WTC11 (cell line): ENCODE results near the gene EXOC3L2. TPM values are rescaled to one million over a fixed set of nuclear protein-coding genes. Genes with fewer than 3 reads are reported as not detected.
A peak's percentile ranks its signal among the peaks of the same experiment; 100 is the strongest.

Source experiments
- ATAC-seq: fragments of 200-7000 bp; cut with Tn5 transposase; 2 replicates; pipeline ENCODE4 v1.10.0; 2021; ENCODE audit warnings: mild to moderate bottlenecking, moderate library complexity
- CTCF ChIA-PET: fragments of 300-600 bp; sonication (Branson Sonifier 250); formaldehyde crosslinking; loops from one replicate; lab custom pipeline; 2021; ENCODE audit warnings: antibody characterized with exemption; lab: Charles Lee
- POLR2A ChIA-PET: fragments of 350-600 bp; sonication (Branson Sonifier 250); formaldehyde crosslinking; loops from one replicate; lab custom pipeline; 2021; ENCODE audit warnings: antibody characterized with exemption; lab: Charles Lee
- DNase-seq: peaks from one replicate; pipeline ENCODE4 v3.0.0; 2021; ENCODE audit warnings: low spot score
- H3K27ac Mint-ChIP-seq: 2 replicates; pipeline ENCODE4 v1.8.0; 2021; ENCODE audit warnings: mixed read lengths
- H3K27me3 Mint-ChIP-seq: 2 replicates; pipeline ENCODE4 v1.8.0; 2021; ENCODE audit warnings: low read depth, mild to moderate bottlenecking, moderate library complexity, mixed read lengths
- H3K36me3 Mint-ChIP-seq: 2 replicates; pipeline ENCODE4 v1.8.0; 2021; ENCODE audit warnings: mixed read lengths
- H3K4me1 Mint-ChIP-seq: 2 replicates; pipeline ENCODE4 v1.8.0; 2022; ENCODE audit warnings: mixed read lengths
- H3K4me3 Mint-ChIP-seq: 2 replicates; pipeline ENCODE4 v1.8.0; 2021; ENCODE audit warnings: mild to moderate bottlenecking, moderate library complexity, mixed read lengths
- H3K9me3 Mint-ChIP-seq: 2 replicates; pipeline ENCODE4 v1.8.0; 2021; ENCODE audit warnings: mixed read lengths
- ESRRA ChIP-seq: sonication (generic); formaldehyde crosslinking; IDR thresholded peaks from 2 replicates; pipeline ENCODE4 v1.8.1; 2022; ENCODE audit warnings: mild to moderate bottlenecking, missing genetic modification reagents, borderline replicate concordance
- FOXP1 ChIP-seq: sonication (generic); formaldehyde crosslinking; IDR thresholded peaks from 2 replicates; pipeline ENCODE4 v1.8.0; 2022; ENCODE audit warnings: missing genetic modification reagents, mild to moderate bottlenecking, moderate library complexity, borderline replicate concordance
- JUN ChIP-seq: sonication (generic); formaldehyde crosslinking; IDR thresholded peaks from 2 replicates; pipeline ENCODE4 v1.8.0; 2023; ENCODE audit warnings: mild to moderate bottlenecking, missing genetic modification reagents
- KAT7 ChIP-seq: sonication (generic); formaldehyde crosslinking; IDR thresholded peaks from 2 replicates; pipeline ENCODE4 v1.8.1; 2023; ENCODE audit warnings: missing genetic modification reagents, mild to moderate bottlenecking, borderline replicate concordance
- MAX ChIP-seq: sonication (generic); formaldehyde crosslinking; IDR thresholded peaks from 2 replicates; pipeline ENCODE4 v1.8.0; 2022; ENCODE audit warnings: mild to moderate bottlenecking, missing genetic modification reagents
- PRRX2 ChIP-seq: fragments of 250-450 bp; sonication (Bioruptor Pico); IDR thresholded peaks from 2 replicates; pipeline ENCODE4 v1.8.0; 2021; ENCODE audit warnings: mild to moderate bottlenecking
- RORB ChIP-seq: fragments of 250-450 bp; sonication (Bioruptor Pico); IDR thresholded peaks from 2 replicates; pipeline ENCODE4 v1.9.0; 2021; ENCODE audit warnings: mild to moderate bottlenecking
- SOX15 ChIP-seq: fragments of 250-450 bp; sonication (Bioruptor Pico); IDR thresholded peaks from 2 replicates; pipeline ENCODE4 v1.9.0; 2021; ENCODE audit warnings: mild to moderate bottlenecking
- ZNF138 ChIP-seq: sonication (generic); formaldehyde crosslinking; conservative IDR thresholded peaks from 2 replicates; pipeline ENCODE4 v1.8.1; 2022; ENCODE audit warnings: mild to moderate bottlenecking, moderate library complexity, missing genetic modification reagents
- ZNF219 ChIP-seq: sonication (generic); formaldehyde crosslinking; IDR thresholded peaks from 2 replicates; pipeline ENCODE4 v1.8.0; 2023; ENCODE audit warnings: missing genetic modification reagents, mild to moderate bottlenecking, borderline replicate concordance
- ZNF416 ChIP-seq: fragments of 250-450 bp; sonication (Bioruptor Pico); IDR thresholded peaks from 2 replicates; pipeline ENCODE4 v1.9.0; 2021; ENCODE audit warnings: mild to moderate bottlenecking, inconsistent platforms
- ZNF423 ChIP-seq: fragments of 250-450 bp; sonication (Bioruptor Pico); IDR thresholded peaks from 2 replicates; pipeline ENCODE4 v2.1.2; 2022; ENCODE audit warnings: mild to moderate bottlenecking, moderate library complexity
- ZNF532 ChIP-seq: fragments of 250-450 bp; sonication (Bioruptor Pico); IDR thresholded peaks from 2 replicates; pipeline ENCODE4 v1.9.0; 2021; ENCODE audit warnings: mild to moderate bottlenecking, borderline replicate concordance
- total RNA-seq: library from RNA; stranded (reverse); gene quantifications from 3 replicates; pipeline ENCODE4 v1.2.3, GENCODE V29; 2021

Gene EXOC3L2
- total RNA-seq, 1 experiment from 2014 or later = 2.7 TPM

GRCh38 chr19:45217193-45217956 lies 27.8 kb downstream of the EXOC3L2 start:
- Mint-ChIP-seq H3K27ac (no peak overlapping the region), H3K9me3 (no peaks in the 10 kb centered on the region)
- no peak for ATAC-seq
- no peak for TF ChIP-seq ZNF219 (CRISPR knock-in tag)
- peak; percentile 41; the same call in 1 of the 2 replicates for TF ChIP-seq MAX (CRISPR knock-in tag)
- TF ChIP-seq, all 79 proteins: peak for 1
- Mint-ChIP-seq H3K27me3 (peaks cover 69% of the 10 kb centered on the region), H3K36me3 (no peaks in the 10 kb centered on the region), H3K4me1 (peaks cover 17% of the 10 kb centered on the region), H3K4me3 (peak overlapping the region; percentile 68)
- DNase-seq = peak; percentile 32
- ChIA-PET POLR2A (interaction anchor here (0.8 kb wide), 1 partner anchor 28 kb away, joined by 3 read pairs; the partner anchor contains the start of gene EXOC3L2), CTCF (interaction anchor here (0.7 to 1.4 kb wide), 7 partner anchors 12 to 268 kb away, joined by 3 to 5 read pairs (median 3); partner anchors contain the start of gene BLOC1S3)

- Mint-ChIP-seq H3K4me1 (peaks cover 19% of the 10 kb centered on the region), H3K27me3 (peaks cover 66% of the 10 kb centered on the region), H3K27ac (no peak overlapping the region), H3K4me3 (peak overlapping the region; percentile 68), H3K9me3 (no peaks in the 10 kb centered on the region), H3K36me3 (no peaks in the 10 kb centered on the region)
- DNase-seq = no peak
- CTCF ChIA-PET = interaction anchor here (0.9 to 1.4 kb wide), 3 partner anchors 32 to 54 kb away, joined by 3 to 5 read pairs (median 4); partner anchors contain the start of gene BLOC1S3
- ATAC-seq = no peak
- TF ChIP-seq RORB (CRISPR knock-in tag) (no peak), ZNF423 (CRISPR knock-in tag) (no peak), ZNF532 (no peak), PRRX2 (CRISPR knock-in tag) (no peak), ESRRA (no peak), ZNF416 (CRISPR knock-in tag) (no peak), ZNF138 (CRISPR knock-in tag) (no peak), FOXP1 (CRISPR knock-in tag) (no peak), JUN (CRISPR knock-in tag) (no peak)
- TF ChIP-seq, all 79 proteins: peak for 0
- POLR2A ChIA-PET = no interaction called here
Measured at GRCh38 chr19:45216667-45217066, 28.5 kb downstream of the EXOC3L2 start.

GRCh38 chr19:45215391-45216191 lies 29.6 kb downstream of the EXOC3L2 start:
- CTCF ChIA-PET = no interaction called here
- ATAC-seq (peak; percentile 56), DNase-seq (peak; percentile 54)
- H3K9me3 Mint-ChIP-seq = no peaks in the 10 kb centered on the region
- no peak overlapping the region for H3K27ac Mint-ChIP-seq
- H3K27me3 Mint-ChIP-seq = peaks cover 62% of the 10 kb centered on the region
- POLR2A ChIA-PET = no interaction called here
- H3K4me1 Mint-ChIP-seq = peaks cover 23% of the 10 kb centered on the region
- peak overlapping the region; percentile 75 for H3K4me3 Mint-ChIP-seq
- TF ChIP-seq KAT7 (CRISPR knock-in tag) = peak; percentile 86; the same call in 1 of the 2 replicates
- TF ChIP-seq MAX (CRISPR knock-in tag) = peak; percentile 41; the same call in 1 of the 2 replicates
- TF ChIP-seq SOX15 (CRISPR knock-in tag) = no peak
- no peak for TF ChIP-seq ZNF219 (CRISPR knock-in tag)
- H3K36me3 Mint-ChIP-seq = no peaks in the 10 kb centered on the region
